GM21529 (cell line): ENCODE data around the gene TLCD1.

Source experiments
- ATAC-seq: cut with Tn5 transposase; IDR thresholded peaks from one replicate; pipeline ENCODE4 v1.9.1; 2021; ENCODE audit not compliant: unreplicated experiment

The TLCD1 gene, protein sequence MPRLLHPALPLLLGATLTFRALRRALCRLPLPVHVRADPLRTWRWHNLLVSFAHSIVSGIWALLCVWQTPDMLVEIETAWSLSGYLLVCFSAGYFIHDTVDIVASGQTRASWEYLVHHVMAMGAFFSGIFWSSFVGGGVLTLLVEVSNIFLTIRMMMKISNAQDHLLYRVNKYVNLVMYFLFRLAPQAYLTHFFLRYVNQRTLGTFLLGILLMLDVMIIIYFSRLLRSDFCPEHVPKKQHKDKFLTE

DNA sequence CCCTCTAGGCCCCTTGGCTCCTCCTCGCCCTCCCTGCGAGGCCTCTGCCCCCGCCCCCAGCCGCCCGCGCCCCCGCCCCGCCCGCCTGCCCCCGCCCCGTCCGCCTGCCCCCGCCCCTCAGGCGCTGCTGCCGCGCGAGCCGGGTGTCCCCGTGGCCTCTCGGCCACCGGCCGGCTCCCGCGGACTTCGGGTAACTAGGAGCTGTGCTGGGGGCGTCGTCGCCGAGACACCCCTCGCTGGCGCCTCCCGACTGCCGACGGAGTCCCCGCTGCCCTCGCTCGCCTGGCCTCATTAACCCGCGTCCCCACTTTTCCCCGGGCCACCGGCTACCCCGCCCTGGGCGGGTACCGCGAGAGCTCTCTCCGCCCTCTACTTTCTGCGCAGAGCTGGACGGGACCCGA lies at the start of gene TLCD1:
TLCD1 (minus strand) TSS at position 8 of the 401 bp plus-strand sequence. CDS start 136 bp downstream, outside the sequence.
- ATAC-seq: no peak

- no peak for ATAC-seq
Measured at GRCh38 chr17:28774206-28774605, 48.2 kb upstream of the TLCD1 start.

DNA sequence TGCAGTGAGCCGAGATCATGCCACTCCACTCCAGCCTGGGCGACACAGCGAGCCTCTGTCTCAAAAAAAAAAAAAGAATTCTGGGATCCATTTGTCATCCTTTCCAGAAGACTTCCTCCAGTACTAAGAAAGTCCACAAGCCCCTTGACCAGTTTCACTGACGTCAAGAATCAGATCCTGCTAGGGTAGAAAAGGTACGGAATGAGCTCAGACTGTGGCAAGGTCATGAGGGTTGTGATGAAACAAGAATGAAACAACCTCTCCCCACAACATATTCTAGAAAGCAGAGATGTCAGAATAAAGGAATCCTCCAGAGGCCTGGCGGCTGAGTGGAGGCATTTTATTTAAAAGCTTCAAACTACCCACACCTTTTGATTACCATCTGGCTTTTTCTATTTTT lies 47.7 kb upstream of the TLCD1 start:
- no peak for ATAC-seq

DNA sequence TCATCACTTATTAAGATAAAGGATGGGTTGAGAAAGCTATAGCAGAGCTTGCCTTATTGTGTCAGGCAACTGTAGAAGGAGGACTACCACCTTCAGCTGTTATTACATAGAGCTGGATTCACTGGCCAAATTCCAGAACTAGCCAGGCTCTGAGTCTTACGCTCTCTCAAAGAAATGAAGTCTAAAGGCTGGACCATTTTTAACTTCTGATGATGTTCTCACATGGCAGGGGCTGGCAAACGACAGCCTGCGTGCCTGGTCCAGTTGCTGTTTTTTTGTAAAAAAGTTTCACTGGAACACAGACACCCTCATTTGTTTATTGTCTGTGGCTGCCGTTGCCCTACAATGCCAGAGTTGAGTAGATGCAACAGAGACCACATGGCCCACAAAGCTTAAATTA lies 39.0 kb upstream of the TLCD1 start:
- ATAC-seq: no peak

DNA sequence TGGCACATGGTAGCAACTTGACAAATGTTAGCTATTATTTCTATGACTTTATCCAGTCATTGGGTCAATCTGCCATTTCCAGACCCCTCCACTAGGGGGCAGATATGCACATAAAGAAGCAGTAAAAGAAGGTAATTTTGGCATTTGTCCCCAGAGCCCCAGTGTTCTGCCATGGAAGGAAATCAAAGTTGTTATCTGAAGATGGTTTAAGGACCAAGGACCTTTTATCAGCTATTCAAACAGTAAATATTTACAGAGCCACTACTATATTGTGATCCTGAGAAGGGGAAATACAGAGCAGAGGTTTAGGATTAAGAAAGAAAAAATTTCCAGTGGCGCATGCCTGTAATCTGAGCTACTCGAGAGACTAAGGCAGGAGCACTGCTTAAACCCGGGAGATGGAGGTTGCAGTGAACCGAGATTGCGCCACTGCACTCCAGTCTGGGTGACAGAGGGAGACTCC lies 37.8 kb upstream of the TLCD1 start:
- ATAC-seq: no peak

GRCh38 chr17:28763137-28763799 lies 37.2 kb upstream of the TLCD1 start:
- ATAC-seq: peak; percentile 67

DNA sequence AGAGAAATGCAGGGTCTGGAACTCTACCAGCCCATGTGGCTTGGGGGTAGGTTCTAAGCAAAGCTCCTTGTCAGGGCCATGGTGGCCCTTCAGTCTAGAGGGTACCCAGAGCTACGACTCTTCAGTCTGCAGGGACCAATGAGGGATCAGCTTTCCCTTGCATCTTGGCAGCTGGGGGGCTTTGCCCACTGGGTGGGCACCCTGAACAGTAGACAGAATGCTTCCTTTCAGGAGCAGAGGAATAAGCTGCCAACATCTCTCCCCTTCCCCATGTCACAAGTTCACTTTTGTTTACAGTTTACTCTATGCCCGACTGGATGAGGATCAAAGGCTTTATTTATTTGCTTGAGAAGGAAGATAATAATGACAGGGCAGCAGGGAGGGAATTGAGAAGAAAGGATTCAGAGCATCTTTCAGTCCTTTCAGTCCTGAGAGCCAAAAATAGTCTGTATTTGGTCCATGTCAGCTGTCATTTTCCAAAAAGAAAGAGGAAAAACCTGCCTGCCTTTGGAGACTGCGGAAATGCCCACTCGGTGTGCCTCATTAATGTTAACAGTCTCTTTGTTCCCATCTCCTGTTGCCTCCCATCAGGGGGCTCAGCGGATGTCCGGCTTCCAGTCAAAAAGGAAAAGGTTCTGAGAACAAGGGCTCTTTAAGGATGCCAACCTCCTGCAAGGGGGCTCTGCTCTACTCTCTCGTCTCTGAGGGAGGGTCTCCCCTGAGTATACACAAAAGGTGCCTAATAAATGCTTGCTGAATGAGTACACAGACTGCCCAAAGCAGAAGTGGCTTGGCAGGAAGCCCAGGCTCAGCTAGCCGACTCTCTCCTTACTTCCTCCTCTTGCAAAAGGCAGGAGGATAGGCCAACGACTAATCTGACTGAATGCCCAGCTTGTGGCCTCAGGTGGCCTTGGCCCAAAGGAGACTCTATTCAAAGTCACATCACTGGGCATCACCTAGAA lies 34.8 kb upstream of the TLCD1 start:
- ATAC-seq: no peak

DNA sequence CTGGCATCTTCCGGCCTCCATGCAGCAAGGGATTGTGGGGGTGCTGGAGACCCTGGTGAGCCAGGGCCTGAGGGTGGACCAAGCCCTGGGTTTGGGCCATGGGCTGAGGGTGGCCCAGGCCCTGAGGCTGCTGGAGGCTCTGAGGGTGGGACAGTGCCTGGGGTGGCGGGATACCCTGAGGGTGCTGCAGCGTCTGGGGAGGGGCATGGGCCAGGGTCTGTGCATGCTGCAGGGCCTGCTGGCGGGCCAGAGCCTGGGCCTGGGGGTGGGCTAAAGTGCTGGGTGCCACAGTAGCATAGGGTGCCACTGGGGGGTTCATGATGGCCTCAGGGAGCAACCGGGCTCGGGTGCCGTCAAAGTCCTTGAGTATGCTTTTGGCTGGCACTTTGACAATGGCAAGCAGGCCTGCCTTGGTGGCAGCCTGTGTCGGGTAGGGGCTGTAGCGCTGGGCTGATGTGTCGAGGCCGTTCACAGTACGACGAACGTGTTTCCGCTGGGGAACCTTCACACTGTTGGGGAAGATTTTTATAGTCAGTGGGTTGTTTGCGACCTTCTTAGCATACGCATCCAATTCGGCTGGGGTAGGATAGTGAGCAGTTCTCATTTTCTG lies 33.3 kb upstream of the TLCD1 start:
- ATAC-seq: no peak

DNA sequence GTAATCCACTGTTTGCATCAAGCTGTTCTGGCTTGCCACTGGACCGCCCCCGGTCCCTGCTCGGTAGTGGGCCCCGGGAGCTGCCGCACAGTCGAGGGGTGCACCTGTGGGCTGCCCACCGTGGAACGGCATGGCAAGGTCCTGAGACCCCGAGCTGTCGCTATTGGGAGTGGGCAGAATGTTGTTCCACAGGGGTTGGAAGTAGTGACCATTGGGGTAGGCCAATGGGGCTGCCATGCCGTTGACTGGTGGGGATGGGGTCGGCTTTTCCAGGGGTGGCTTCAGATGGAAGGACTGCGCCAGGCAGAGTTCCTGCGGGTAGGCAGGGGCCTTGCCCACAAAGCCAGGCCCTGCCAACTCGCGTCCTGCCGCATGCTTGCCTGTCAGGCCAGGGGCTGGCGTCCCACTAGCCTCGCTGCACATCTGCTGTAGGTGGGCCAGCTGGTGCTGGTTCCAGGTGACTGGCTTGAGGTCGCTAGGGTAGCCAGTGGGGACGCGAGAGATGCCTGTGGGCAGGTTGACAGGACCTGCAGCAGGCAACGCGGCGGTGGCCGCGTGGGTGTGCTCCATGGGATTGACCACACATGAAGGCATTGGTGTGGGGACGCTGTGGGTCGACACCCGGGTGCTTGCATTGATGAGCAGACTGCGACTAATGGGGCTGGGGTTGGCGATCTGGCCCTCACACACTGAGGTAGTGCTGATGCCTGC lies 32.5 kb upstream of the TLCD1 start:
- ATAC-seq: no peak

DNA sequence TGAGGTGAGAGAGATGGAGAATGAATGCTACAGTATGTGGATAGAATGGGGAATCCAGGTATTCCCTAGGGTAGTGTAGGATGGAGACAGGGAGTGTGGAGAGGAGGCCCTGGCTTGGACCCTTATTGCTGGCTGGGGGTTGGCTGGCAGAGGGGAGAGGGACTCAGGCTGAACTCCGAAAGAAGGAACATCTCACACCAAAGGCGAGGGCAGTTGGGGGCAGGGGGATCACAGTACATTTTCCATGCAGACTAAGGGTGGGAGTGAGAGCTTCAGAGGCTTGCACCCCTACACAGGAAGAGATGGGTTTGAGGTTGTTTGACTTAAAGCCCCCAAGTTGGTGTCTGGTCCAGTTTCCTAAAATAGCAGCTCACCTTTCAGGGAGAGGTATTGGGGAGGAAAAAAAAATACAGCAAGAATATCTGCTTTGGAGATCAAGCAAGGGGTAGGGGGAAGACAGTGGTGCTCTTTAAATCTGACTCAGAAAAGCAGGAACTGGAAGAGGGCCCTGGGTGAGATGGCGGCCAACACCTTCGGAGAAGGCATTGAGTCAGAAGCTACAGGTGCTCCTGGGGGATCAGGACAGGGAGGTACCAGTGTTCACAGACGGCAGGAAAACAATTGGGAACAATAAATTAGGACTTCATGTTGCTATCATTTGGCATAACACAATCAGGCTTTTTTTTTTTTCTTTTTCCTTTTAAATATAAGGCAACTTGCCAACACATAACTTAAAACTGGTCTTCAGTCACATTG lies 30.2 kb upstream of the TLCD1 start:
- ATAC-seq: no peak

- ATAC-seq: no peak
Measured at GRCh38 chr17:28755486-28755885, 29.5 kb upstream of the TLCD1 start.

DNA sequence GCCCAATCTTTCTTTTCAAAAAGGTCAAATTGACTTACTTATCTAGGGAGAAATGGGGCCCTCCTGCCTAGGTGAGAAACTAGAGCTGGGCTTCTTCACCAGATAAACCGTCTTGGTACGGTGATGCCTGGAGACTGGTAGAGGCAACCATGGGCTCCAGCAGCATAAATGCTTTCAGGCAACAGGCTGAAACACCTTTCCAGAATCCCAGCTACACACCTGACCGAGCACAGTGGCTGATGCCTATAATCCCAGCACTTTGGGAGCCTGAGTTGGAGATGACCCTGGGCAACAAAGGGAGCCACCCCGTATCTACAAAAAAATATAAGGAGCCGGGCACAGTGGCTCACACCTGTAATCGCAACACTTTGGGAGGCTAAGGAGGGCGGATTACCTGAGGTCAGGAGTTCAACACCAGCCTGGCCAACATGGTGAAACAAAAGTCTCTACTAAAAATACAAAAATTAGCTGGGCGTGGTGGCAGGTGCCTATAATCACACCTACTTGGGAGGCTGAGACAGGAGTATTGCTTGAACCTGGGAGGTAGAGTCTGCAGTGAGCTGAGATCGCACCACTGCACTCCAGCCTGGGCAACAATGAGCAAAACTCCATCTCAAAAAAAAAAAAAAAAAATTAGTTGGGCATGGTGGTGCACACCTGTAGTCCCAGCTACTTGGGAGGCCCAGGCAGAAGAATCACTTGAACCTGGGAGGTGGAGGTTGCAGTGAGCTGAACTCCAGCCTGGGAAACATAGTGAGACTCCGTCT lies 25.8 kb upstream of the TLCD1 start:
- no peak for ATAC-seq

DNA sequence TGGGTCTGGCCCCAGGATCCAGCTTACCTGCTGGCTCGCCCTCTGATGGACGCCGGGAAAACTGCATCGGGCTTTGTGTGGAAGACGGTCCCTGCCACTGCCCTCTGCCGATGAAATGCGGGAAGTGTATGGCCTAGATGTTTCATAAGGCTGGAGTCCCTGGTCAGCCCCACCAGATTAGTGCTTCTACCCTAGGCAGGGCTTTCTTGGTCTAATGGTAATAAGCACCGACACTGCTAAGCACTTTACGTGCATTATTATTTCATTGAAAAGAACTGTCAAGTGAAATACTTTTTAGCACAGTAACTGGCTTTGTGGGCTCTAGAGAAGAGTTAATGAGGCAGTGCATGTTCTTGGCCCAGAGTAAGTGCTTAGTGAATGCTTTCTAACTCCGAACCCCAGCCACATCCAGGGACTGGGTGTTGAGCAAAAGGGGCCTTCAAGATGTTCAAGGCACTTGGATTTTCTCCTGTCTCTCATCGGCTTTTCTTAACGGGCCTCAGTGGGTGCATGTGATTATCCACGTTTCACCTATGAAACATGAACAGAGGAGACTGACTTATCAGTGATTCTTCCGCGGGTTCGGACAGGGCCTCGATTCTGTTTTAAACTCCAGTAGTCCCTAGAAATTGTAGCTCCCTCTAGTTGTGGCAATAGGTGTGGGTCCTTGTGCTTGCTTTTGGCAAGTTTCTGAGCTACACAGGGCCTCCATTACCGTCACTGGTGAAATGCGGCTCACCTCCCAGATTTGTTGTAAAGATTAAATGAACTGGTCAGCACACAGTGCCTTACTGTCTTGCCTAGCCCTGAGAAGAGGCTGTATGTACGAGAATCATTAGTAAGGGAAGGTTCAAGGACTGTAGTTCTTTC lies 24.4 kb upstream of the TLCD1 start:
- ATAC-seq: peak; percentile 68

DNA sequence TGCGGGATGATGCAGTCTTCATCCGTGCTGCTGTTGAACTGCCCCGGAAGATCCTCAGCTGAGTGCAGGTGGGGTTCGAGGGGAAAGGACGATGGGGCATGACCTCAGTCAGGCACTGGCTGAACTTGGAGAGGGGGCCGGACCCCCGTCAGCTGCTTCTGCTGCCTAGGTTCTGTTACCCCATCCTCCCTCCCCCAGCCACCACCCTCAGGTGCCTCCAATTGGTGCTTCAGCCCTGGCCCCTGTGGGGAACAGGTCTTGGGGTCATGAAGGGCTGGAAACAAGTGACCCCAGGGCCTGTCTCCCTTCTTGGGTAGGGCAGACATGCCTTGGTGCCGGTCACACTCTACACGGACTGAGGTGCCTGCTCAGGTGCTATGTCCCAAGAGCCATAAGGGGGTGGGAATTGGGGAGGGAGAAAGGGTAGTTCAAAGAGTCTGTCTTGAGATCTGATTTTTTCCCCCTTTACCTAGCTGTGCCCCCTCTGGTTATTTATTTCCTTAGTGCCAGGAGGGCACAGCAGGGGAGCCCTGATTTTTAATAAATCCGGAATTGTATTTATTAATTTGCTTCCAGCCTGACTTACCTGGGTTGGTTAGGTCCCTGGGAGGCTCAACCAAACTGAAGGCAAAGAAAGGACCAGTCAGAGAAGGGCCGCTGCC lies 23.6 kb upstream of the TLCD1 start:
- no peak for ATAC-seq

GRCh38 chr17:28748852-28749515 lies 23.0 kb upstream of the TLCD1 start:
- no peak for ATAC-seq

DNA sequence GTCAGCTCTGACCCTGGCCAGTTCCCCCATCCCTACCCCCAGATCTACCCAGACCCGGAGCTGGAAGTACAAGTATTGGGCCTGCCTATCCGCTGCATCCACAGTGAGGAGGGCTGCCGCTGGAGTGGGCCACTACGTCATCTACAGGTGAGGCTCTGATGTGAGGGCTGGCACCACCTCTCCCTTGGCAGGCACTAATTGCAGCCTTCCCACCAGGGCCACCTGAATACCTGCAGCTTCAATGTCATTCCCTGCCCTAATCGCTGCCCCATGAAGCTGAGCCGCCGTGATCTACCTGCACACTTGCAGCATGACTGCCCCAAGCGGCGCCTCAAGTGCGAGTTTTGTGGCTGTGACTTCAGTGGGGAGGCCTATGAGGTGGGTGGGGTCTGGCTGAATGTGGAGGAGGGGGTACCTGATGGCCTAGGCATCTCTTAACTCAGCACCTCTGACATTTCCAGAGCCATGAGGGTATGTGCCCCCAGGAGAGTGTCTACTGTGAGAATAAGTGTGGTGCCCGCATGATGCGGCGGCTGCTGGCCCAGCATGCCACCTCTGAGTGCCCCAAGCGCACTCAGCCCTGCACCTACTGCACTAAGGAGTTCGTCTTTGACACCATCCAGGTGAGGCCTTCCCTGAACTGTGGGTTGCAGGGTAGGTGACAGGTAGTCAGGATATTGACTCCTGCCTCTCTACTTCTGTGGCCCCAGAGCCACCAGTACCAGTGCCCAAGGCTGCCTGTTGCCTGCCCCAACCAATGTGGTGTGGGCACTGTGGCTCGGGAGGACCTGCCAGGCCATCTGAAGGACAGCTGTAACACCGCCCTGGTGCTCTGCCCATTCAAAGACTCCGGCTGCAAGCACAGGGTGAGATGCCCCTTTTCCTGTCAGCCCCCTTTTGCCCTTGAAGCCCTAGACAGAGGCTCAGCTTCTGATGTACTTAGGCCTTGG lies 22.0 kb upstream of the TLCD1 start:
- ATAC-seq: no peak
